ENCODE results near the gene JUN. TPM values are rescaled to one million over a fixed set of nuclear protein-coding genes. Genes with fewer than 3 reads are reported as not detected.

Gene JUN
- total RNA-seq, 2 donors from 2014 or later, result 74.3 to 199 TPM

GRCh38 chr1:58816747-58817221 lies 32.9 kb upstream of the JUN start:
- TF ChIP-seq CTCF (IDR thresholded peaks at IDR 0.05), result no peak
- no peaks in the 10 kb centered on the region for H3K27me3 ChIP-seq
- DNase-seq (ENCODE audit: low spot score), result no peak
- peak overlapping the region; percentile 47 to 66 for H3K4me3 ChIP-seq
- H3K4me1 ChIP-seq, result peaks cover 0 to 29% of the 10 kb centered on the region in 2 donors
- no peaks in the 10 kb centered on the region for H3K9me3 ChIP-seq
- no peaks in the 10 kb centered on the region for H3K36me3 ChIP-seq
- peak overlapping the region; percentile 82 to 86 for H3K27ac ChIP-seq

GRCh38 chr1:58816072-58816746 lies 32.4 kb upstream of the JUN start:
- no peaks in the 10 kb centered on the region for H3K36me3 ChIP-seq
- H3K9me3 ChIP-seq, result no peaks in the 10 kb centered on the region
- peak overlapping the region; percentile 82 to 86 for H3K27ac ChIP-seq
- peak in 1 of 2 donors; percentile 40 for TF ChIP-seq CTCF (IDR thresholded peaks at IDR 0.05)
- peak; percentile 89 for DNase-seq (ENCODE audit: low spot score)
- peaks cover 0 to 29% of the 10 kb centered on the region in 2 donors for H3K4me1 ChIP-seq
- H3K4me3 ChIP-seq, result peak overlapping the region; percentile 47 to 66
- H3K27me3 ChIP-seq, result no peaks in the 10 kb centered on the region

GRCh38 chr1:58815686-58816071 lies 31.8 kb upstream of the JUN start:
- no peak for DNase-seq (ENCODE audit: low spot score)

GRCh38 chr1:58815069-58815685 lies 31.3 kb upstream of the JUN start:
- Histone ChIP-seq H3K36me3 (no peaks in the 10 kb centered on the region), H3K27me3 (no peaks in the 10 kb centered on the region), H3K9me3 (no peaks in the 10 kb centered on the region), H3K4me3 (peak overlapping the region; percentile 47 to 66), H3K4me1 (peaks cover 0 to 29% of the 10 kb centered on the region in 2 donors), H3K27ac (peak overlapping the region; percentile 82 to 86)
- DNase-seq (ENCODE audit: low spot score), result peak; percentile 90
- no peak for TF ChIP-seq CTCF (IDR thresholded peaks at IDR 0.05)

More at GRCh38 chr1:58815686-58816071, 31.8 kb upstream of the JUN start:
- TF ChIP-seq CTCF (IDR thresholded peaks at IDR 0.05), result no peak
- Histone ChIP-seq H3K27me3 (no peaks in the 10 kb centered on the region), H3K27ac (peak overlapping the region; percentile 82 to 86), H3K36me3 (no peaks in the 10 kb centered on the region), H3K4me1 (peaks cover 0 to 29% of the 10 kb centered on the region in 2 donors), H3K4me3 (peak overlapping the region; percentile 47 to 66), H3K9me3 (no peaks in the 10 kb centered on the region)

- Histone ChIP-seq H3K27me3 (no peaks in the 10 kb centered on the region), H3K9me3 (no peaks in the 10 kb centered on the region), H3K36me3 (no peaks in the 10 kb centered on the region), H3K4me1 (peaks cover 0 to 31% of the 10 kb centered on the region in 2 donors), H3K4me3 (peak overlapping the region in 1 of 2 donors; percentile 66), H3K27ac (peak overlapping the region; percentile 82 to 86)
- DNase-seq (ENCODE audit: low spot score), result no peak
- no peak for TF ChIP-seq CTCF (IDR thresholded peaks at IDR 0.05)
Measured at GRCh38 chr1:58814251-58815068, 30.6 kb upstream of the JUN start.

Data from right atrium auricular region (tissue), 2 donors.